DMS 273 (cell line): Measurements from ENCODE around the gene ACOX2.
"Not testable (repeated sequence)": the region's sequence is repeated elsewhere in the genome, so short reads cannot be mapped to it uniquely, and the experiment has no call there.

ENCODE experiments used
- DNase-seq: peaks from one replicate; lab custom pipeline; 2025; ENCODE audit not compliant: unreplicated experiment; lab: John Stamatoyannopoulos, UW

The ACOX2 gene

GRCh38 chr3:58535531-58536500 is 1.2 kb downstream of the ACOX2 start:
- DNase-seq: peak; percentile 83

- DNase-seq: no peak
These were observed 2.1 kb downstream of the ACOX2 start for GRCh38 chr3:58534592-58535494.

- peak; percentile 86 for DNase-seq
These were observed 4.2 kb downstream of the ACOX2 start for GRCh38 chr3:58532794-58533220.

- DNase-seq: peak; percentile 54
These were observed 5.0 kb downstream of the ACOX2 start for GRCh38 chr3:58531956-58532355.

- no peak for DNase-seq
These were observed 5.4 kb downstream of the ACOX2 start for GRCh38 chr3:58531555-58531954.

- no peak for DNase-seq
These were observed 6.6 kb downstream of the ACOX2 start for GRCh38 chr3:58530354-58530865.

GRCh38 chr3:58529516-58530353 is 7.3 kb downstream of the ACOX2 start:
- DNase-seq: peak; percentile 56

GRCh38 chr3:58528629-58529028 is 8.4 kb downstream of the ACOX2 start:
- DNase-seq: peak; percentile 85

GRCh38 chr3:58527440-58527839 is 9.6 kb downstream of the ACOX2 start:
- DNase-seq: not testable (repeated sequence)

- peak; percentile 76 for DNase-seq
These were observed 10.5 kb downstream of the ACOX2 start for GRCh38 chr3:58526515-58526957.

- DNase-seq: no peak
These were observed 12.6 kb downstream of the ACOX2 start for GRCh38 chr3:58524326-58524888.

- no peak for DNase-seq
These were observed 14.1 kb downstream of the ACOX2 start for GRCh38 chr3:58522759-58523425.

- DNase-seq: no peak
These were observed 14.9 kb downstream of the ACOX2 start for GRCh38 chr3:58521917-58522631.

GRCh38 chr3:58521336-58521670 is 15.7 kb downstream of the ACOX2 start:
- DNase-seq: peak; percentile 32

- peak; percentile 33 for DNase-seq
These were observed 16.3 kb downstream of the ACOX2 start for GRCh38 chr3:58520403-58521335.

- peak; percentile 65 for DNase-seq
These were observed 17.2 kb downstream of the ACOX2 start for GRCh38 chr3:58519668-58520402.

- peak; percentile 92 for DNase-seq
These were observed 18.6 kb downstream of the ACOX2 start for GRCh38 chr3:58518291-58518789.
